NCI-H748 (cell line): ENCODE measurements around the gene MED26.
A peak's percentile ranks its signal among the peaks of the same experiment; 100 is the strongest.
"Not testable (repeated sequence)": the region's sequence is repeated elsewhere in the genome, so short reads cannot be mapped to it uniquely, and the experiment has no call there.

ENCODE experiments used
- DNase-seq: peaks from one replicate; lab custom pipeline; 2025; ENCODE audit not compliant: unreplicated experiment; lab: John Stamatoyannopoulos, UW

MED26 gene

DNA sequence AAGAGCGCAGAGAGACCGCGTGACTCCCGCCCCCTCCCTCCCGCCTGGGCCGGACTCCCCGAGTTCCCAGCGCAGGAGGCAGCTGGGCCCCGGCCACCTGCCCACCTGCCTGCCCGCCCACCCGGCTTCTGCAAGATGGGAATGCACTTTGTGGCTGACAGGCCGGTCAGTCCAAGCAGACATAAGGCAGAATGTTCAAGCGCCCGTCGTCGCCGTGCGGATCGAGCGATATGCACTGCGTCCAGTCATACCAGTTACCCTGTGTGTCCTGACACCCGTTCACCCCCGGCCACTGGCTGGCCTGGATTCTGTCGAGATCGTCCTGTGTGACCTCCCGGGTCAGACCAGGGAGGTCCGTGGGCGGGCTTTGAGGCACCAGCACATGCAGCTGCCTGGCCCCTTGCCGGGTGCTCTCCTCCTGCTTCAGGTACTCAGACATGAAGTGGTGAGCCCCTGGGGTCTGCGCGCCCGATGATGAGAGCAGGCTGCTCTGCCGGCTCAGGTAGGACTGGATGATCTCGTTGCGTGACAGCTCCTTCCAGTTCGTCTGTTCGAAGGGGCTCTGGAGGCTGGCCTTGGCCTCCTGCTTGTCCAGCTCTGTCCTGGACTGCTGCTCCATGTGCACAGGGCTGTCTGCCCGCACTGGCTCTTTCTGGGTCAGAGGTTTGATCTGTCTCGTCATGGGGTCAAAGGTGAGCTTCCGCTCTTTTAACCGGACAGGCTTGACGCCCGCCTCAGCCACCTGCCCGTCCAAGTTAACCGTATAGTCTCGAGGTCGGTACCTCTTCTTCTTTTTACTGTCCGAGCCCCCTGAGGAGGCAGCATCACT is 51.9 kb downstream of the MED26 start:
- DNase-seq, result no peak

DNA sequence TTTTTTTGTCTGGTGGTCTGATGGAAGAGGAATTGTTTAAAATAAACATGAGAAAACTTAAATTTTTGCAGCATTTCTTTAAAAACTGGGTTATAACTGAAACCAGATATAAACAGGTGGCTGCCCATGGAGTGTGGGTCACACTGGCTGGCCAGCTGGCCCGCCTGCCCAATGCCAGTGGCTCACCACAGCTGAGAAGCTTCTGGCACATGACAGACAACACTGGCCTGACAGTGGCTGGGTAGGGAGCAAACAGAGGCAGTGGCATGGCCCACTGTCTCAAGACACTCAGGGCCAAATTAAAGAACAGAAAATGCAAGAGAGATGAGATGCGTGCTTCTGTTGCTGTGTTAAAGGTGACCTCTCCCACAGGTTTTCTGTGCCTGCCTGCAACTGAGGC is 52.7 kb downstream of the MED26 start:
- no peak for DNase-seq

GRCh38 chr19:16573925-16574324 is 54.1 kb downstream of the MED26 start:
- no peak for DNase-seq

- DNase-seq, result no peak
Observed at GRCh38 chr19:16573296-16573695, 54.7 kb downstream of the MED26 start.

DNA sequence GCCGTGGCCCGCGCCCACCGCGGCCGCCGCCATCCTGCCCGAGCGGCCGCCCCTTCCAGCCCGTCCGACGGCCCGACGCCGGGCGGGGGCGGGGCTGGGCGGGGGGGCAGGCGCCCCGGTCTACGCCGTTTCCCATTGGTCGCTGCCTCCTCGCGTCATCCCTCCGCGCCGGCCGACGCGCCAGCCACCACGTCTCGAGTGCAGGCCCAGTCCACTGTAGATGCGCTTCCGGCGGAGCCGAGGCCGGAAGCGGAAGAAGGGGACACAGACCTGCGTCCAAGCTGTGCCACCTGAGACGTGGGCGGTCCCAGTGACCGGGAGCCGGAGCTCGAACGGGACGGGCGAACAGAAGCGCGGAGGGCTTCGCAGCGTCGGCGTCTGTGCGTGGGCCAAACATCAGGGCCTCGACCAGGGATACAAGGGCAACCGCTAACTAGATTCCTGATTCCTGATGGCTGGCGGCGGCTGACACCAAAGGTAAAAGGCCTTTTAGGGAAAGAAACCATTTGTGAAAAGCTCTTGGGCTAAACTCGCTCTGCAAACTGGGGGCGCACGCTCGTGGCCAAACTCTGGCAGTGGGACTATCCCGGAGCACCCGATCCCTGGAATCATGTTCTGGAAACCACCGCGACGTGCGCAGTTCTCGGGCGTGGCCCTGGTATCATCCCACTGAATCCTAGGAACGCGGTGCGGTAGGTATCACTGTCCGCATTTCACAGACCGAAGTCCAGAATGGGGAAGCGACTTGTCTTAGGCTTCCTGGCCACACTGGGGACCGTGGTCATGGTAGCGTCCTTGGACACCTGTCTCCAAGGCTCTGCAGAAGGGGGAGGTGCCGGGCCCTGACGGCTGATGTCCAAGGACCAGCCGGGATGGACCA is 55.4 kb downstream of the MED26 start, which contains the start of gene SLC35E1:
SLC35E1 (minus strand) TSS at position 84 of the 880 bp plus-strand sequence; CDS start at position 33, 51 bp downstream.
- DNase-seq, result peak; percentile 96

- DNase-seq, result peak; percentile 57
Observed at GRCh38 chr19:16571822-16572331, 56.1 kb downstream of the MED26 start.

GRCh38 chr19:16571283-16571682 is 56.7 kb downstream of the MED26 start:
- peak; percentile 2 for DNase-seq

DNA sequence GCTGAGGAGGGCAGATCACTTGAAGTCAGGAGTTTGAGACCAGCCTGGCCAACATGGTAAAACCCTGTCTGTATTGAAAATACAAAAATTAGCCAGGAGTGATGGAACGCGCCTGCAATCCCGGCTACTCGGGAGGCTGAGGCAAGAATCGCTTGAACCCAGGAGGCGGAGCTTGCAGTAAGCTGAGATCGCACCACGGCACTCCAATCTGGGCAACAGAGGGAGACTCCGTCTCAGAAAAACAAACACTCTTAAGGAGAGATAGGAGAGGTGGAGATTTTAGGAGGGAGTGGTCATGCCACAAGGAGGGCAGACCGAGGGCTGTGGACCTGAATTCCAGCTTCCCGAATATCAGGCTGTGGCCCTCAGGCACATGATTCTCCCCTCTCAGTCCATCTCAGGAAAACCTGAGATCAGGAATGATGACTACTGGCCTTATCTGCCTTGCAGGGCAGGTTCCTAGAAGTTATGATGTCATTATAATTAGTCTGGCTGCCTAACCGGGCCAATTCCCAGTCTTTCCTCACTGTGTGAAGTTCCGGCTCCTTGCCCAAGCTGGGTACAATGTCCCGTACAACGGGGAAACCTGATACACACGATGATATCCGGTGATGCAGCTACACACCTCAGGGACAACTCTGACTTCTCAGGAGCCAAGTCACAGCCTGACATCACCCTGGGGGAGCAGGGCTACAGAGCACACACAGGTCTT is 58.2 kb downstream of the MED26 start:
- no peak for DNase-seq

GRCh38 chr19:16566702-16567101 is 61.3 kb downstream of the MED26 start:
- no peak for DNase-seq

DNA sequence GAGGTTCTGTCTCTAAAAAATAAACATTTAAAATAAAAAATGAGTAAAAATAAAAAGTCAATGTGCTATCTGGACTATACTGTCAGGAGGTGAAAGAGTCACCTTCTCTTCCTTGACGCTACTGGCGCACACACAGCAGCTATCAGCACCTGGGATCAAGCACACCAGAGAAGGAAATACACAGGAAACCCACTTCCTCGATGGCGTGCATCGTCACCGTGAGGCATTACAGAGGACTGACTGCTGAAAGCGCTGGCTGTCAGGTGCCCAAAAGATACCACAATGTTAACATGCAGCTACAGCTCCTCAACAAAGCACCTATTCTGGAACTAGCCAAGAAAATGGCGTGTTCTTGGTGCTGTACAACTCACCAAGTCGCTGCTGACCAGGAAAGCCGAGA is 61.8 kb downstream of the MED26 start:
- no peak for DNase-seq

GRCh38 chr19:16564842-16565241 is 63.2 kb downstream of the MED26 start:
- DNase-seq, result no peak

DNA sequence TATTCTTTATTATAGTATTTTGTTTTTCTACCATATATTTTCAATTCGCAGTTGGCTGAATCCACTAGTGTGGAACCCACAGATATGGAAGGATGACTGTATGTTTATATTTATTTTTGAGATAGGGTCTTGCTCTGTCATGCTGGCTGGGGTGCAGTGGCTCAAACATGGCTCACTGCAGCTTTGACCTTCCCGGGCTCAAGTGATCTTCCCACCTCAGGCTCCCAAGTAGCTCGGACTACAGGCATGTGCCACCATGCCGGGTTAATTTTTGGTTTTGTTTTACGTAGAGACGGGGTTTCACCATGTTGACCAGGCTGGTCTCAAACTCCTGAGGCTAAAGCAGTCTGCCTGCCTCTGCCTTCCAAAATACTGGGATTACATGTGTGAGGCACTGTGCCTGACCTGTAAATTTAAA is 65.4 kb downstream of the MED26 start:
- no peak for DNase-seq

GRCh38 chr19:16561382-16561781 is 66.6 kb downstream of the MED26 start:
- DNase-seq, result no peak

- no peak for DNase-seq
Observed at GRCh38 chr19:16559780-16560276, 68.2 kb downstream of the MED26 start.

DNA sequence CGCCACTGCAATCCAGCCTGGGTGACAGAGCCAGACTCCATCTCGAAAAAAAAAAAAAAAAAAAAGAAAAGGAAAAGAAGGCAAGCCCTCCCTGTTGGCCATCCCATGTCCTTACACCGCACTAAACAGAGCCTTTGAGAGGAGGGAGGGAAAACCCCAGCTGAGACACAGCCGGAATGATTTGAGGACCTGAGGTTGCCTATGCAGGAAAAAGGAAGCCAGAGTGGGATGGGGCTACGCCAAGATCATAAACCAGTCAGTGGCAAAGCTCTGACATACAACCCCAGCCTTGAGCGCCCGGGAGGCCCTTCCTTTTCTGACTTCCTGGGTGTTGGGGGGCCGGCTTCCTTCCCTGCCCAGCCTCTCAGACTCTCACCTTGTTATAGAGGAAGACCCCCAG is 73.2 kb downstream of the MED26 start:
- DNase-seq, result no peak

DNA sequence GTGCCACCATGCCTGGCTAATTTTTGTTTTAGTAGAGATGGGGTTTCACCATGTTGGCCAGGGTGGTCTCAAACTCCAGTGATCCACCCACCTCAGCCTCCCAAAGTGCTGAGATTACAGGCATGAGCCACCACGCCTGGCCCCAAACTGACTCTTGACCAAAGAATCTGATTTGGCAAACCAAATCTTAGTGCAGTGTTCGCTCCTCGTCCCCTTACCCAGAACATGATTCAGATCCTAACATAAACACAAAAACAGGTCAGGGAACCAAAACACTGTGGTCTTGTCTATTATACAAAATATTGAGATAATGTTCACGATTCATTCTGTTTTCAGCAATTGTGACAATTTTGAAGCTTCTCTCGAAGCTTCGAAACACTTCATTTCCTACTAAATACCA is 76.1 kb downstream of the MED26 start:
- not testable (repeated sequence) for DNase-seq

DNA sequence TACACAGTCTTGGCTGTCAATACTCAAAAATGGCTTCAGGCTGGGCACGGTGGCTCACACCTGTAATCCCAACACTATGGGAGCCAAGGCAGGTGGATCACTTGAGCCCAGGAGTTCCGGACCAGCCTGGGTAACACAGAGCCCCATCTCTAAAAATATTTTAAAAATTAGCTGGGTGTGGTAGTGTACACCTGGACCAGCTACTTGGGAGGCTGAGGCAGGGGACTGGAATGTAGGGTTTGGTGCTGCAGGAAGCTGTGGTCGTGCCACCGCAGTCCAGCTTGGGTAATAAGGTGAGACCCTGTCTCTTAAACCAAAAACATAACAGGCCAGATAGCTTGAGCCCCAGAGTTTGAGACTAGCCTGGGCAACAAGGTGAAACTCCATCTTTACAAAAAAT is 79.0 kb downstream of the MED26 start:
- DNase-seq, result no peak

GRCh38 chr19:16544473-16545231 is 83.4 kb downstream of the MED26 start:
- no peak for DNase-seq

DNA sequence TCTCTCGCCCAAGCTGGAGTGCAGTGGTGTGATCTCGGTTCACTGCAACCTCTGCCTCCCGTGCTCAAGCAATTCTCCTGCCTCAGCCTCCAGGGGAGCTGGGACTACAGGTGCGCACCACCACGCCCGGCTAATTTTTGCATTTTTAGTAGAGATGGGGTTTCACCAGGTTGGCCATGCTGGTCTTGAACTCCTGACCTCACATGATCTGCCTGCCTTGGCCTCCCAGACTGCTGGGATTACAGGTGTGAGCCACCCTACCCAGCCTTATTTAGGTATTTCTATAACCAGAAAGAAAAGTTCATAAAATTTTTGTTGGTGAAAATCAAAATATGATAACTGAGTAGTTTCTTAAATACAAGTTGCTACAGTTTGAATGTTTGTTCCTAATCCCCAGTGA is 84.3 kb downstream of the MED26 start:
- not testable (repeated sequence) for DNase-seq

- no peak for DNase-seq
Observed at GRCh38 chr19:16542910-16543472, 85.0 kb downstream of the MED26 start.
